SK-N-SH treated with all-trans-retinoic acid at 6 μM for 48 hours (cell line): ENCODE data around the gene TCEA2.
A peak's percentile ranks its signal among the peaks of the same experiment; 100 is the strongest.

ENCODE experiments used
- ATAC-seq: fragments of 200-7000 bp; cut with Tn5 transposase; 3 replicates; pipeline ENCODE4 v1.9.1; 2020; ENCODE audit warnings: mild to moderate bottlenecking, moderate library complexity
- ARNTL ChIP-seq: fragments of 450-650 bp; formaldehyde crosslinking; IDR thresholded peaks from 2 replicates; pipeline ENCODE4 v1.5.0; 2020; ENCODE audit warnings: low read depth, mild to moderate bottlenecking, moderate library complexity, borderline replicate concordance
- BACH2 ChIP-seq: fragments of 250-450 bp; sonication (Bioruptor Pico); IDR thresholded peaks from 2 replicates; pipeline ENCODE4 v1.9.0; 2021; ENCODE audit warnings: mild to moderate bottlenecking, borderline replicate concordance
- CSDC2 ChIP-seq: fragments of 250-450 bp; sonication (Bioruptor Pico); IDR thresholded peaks from 2 replicates; pipeline ENCODE4 v1.5.0; 2020; ENCODE audit warnings: mild to moderate bottlenecking, moderate library complexity
- ESRRG ChIP-seq: fragments of 250-450 bp; sonication (Bioruptor Pico); IDR thresholded peaks from 2 replicates; pipeline ENCODE4 v1.6.1; 2021; ENCODE audit warnings: mild to moderate bottlenecking
- GLIS3 ChIP-seq: fragments of 250-450 bp; sonication (Bioruptor Pico); IDR thresholded peaks from 2 replicates; pipeline ENCODE4 v1.5.0; 2020; ENCODE audit warnings: mild to moderate bottlenecking, moderate library complexity
- ISL1 ChIP-seq: fragments of 250-450 bp; sonication (Bioruptor Pico); IDR thresholded peaks from 2 replicates; pipeline ENCODE4 v2.1.2; 2022; ENCODE audit warnings: mild to moderate bottlenecking, moderate library complexity
- OSR1 ChIP-seq: fragments of 250-450 bp; sonication (Bioruptor Pico); IDR thresholded peaks from 2 replicates; pipeline ENCODE4 v1.8.0; 2022; ENCODE audit warnings: moderate library complexity, mild to moderate bottlenecking, inconsistent platforms
- PPARA ChIP-seq: fragments of 250-450 bp; sonication (Bioruptor Pico); IDR thresholded peaks from 2 replicates; pipeline ENCODE4 v1.5.0; 2020; ENCODE audit warnings: mild to moderate bottlenecking, borderline replicate concordance
- RARB ChIP-seq: fragments of 250-450 bp; sonication (Bioruptor Pico); IDR thresholded peaks from 2 replicates; pipeline ENCODE4 v1.8.0; 2021; ENCODE audit warnings: mild to moderate bottlenecking, moderate library complexity
- SNAI2 ChIP-seq: fragments of 250-450 bp; sonication (Bioruptor Pico); IDR thresholded peaks from 2 replicates; pipeline ENCODE4 v1.5.0; 2020; ENCODE audit warnings: mild to moderate bottlenecking, moderate library complexity
- TCF4 ChIP-seq: fragments of 250-450 bp; sonication (Bioruptor Pico); IDR thresholded peaks from 2 replicates; pipeline ENCODE4 v1.8.0; 2021; ENCODE audit warnings: mild to moderate bottlenecking, moderate library complexity, borderline replicate concordance
- TOX ChIP-seq: fragments of 250-450 bp; sonication (Bioruptor Pico); IDR thresholded peaks from 2 replicates; pipeline ENCODE4 v1.8.0; 2021; ENCODE audit warnings: mild to moderate bottlenecking, moderate library complexity, borderline replicate concordance
- ZC3H10 ChIP-seq: fragments of 250-450 bp; sonication (Bioruptor Pico); IDR thresholded peaks from 2 replicates; pipeline ENCODE4 v1.5.1; 2021; ENCODE audit warnings: mild to moderate bottlenecking, moderate library complexity
- ZFP3 ChIP-seq: fragments of 250-450 bp; sonication (Bioruptor Pico); IDR thresholded peaks from 2 replicates; pipeline ENCODE4 v1.5.0; 2020; ENCODE audit warnings: mild to moderate bottlenecking, moderate library complexity
- ZFP30 ChIP-seq: fragments of 450-650 bp; formaldehyde crosslinking; IDR thresholded peaks from 2 replicates; pipeline ENCODE4 v1.5.0; 2022; ENCODE audit warnings: mild to moderate bottlenecking, moderate library complexity
- ZNF565 ChIP-seq: fragments of 450-650 bp; formaldehyde crosslinking; conservative IDR thresholded peaks from 2 replicates; pipeline ENCODE4 v1.5.0; 2020; ENCODE audit warnings: low read depth, mild to moderate bottlenecking, moderate library complexity
- ZNF70 ChIP-seq: fragments of 450-650 bp; formaldehyde crosslinking; IDR thresholded peaks from 2 replicates; pipeline ENCODE4 v1.5.0; 2020; ENCODE audit warnings: mild to moderate bottlenecking, moderate library complexity
- ZNF8 ChIP-seq: fragments of 450-650 bp; formaldehyde crosslinking; IDR thresholded peaks from 2 replicates; pipeline ENCODE4 v1.5.0; 2020; ENCODE audit warnings: mild to moderate bottlenecking, moderate library complexity
- TF ChIP-seq, protein P1 (sequence below): fragments of 250-450 bp; sonication (Bioruptor Pico); IDR thresholded peaks from 2 replicates; pipeline ENCODE4 v1.5.1; 2020; ENCODE audit warnings: low read depth, mild to moderate bottlenecking, moderate library complexity
- TF ChIP-seq, protein P2 (sequence below): fragments of 250-450 bp; sonication (Bioruptor Pico); IDR thresholded peaks from 2 replicates; pipeline ENCODE4 v1.8.0; 2021; ENCODE audit warnings: low read depth, mild to moderate bottlenecking, moderate library complexity, borderline replicate concordance
- TF ChIP-seq, protein P3 (sequence below): fragments of 250-450 bp; sonication (Bioruptor Pico); IDR thresholded peaks from 2 replicates; pipeline ENCODE4 v1.8.0; 2020; ENCODE audit warnings: mild to moderate bottlenecking, moderate library complexity, borderline replicate concordance
- TF ChIP-seq, protein P4 (sequence below): fragments of 250-450 bp; sonication (Bioruptor Pico); IDR thresholded peaks from 2 replicates; pipeline ENCODE4 v1.5.0; 2020; ENCODE audit warnings: mild to moderate bottlenecking, moderate library complexity
- TF ChIP-seq, protein P5 (sequence below): fragments of 250-450 bp; sonication (Bioruptor Pico); IDR thresholded peaks from 2 replicates; pipeline ENCODE4 v1.5.1; 2021; ENCODE audit warnings: mild to moderate bottlenecking, moderate library complexity

The TCEA2 gene

DNA sequence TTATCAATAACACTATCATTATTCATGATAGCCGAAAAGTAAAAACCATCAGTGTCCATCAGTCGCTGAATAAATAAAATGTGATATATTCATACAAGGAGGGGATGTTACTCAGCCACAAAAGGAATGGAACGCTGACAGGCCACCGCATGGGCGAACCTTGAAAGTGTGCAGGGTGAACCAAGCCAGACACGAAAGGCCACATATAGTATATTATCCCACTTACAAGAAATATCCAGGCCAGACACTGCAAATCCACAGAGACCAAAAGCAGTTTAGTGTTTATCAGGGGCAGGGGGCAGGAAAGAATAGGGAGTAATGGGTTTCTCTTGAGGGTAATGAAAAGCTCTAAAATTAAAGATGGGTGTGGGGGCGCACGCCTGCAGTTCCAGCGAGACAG, 19.2 kb upstream of the TCEA2 start:
- TF ChIP-seq ZNF8 = no peak
- no peak for TF ChIP-seq GLIS3 (CRISPR knock-in tag)
- TF ChIP-seq ZNF565 (CRISPR knock-in tag) = no peak
- TF ChIP-seq, protein P1, sequence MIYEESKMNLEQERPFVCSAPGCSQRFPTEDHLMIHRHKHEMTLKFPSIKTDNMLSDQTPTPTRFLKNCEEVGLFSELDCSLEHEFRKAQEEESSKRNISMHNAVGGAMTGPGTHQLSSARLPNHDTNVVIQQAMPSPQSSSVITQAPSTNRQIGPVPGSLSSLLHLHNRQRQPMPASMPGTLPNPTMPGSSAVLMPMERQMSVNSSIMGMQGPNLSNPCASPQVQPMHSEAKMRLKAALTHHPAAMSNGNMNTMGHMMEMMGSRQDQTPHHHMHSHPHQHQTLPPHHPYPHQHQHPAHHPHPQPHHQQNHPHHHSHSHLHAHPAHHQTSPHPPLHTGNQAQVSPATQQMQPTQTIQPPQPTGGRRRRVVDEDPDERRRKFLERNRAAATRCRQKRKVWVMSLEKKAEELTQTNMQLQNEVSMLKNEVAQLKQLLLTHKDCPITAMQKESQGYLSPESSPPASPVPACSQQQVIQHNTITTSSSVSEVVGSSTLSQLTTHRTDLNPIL (CRISPR knock-in tag) = no peak
- TF ChIP-seq, protein P2, sequence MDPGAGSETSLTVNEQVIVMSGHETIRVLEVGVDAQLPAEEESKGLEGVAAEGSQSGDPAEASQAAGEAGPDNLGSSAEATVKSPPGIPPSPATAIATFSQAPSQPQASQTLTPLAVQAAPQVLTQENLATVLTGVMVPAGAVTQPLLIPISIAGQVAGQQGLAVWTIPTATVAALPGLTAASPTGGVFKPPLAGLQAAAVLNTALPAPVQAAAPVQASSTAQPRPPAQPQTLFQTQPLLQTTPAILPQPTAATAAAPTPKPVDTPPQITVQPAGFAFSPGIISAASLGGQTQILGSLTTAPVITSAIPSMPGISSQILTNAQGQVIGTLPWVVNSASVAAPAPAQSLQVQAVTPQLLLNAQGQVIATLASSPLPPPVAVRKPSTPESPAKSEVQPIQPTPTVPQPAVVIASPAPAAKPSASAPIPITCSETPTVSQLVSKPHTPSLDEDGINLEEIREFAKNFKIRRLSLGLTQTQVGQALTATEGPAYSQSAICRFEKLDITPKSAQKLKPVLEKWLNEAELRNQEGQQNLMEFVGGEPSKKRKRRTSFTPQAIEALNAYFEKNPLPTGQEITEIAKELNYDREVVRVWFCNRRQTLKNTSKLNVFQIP (CRISPR knock-in tag) = no peak
- no peak for TF ChIP-seq ZFP30
- no peak for TF ChIP-seq RARB
- TF ChIP-seq ZC3H10 (CRISPR knock-in tag) = no peak
- TF ChIP-seq, protein P3, sequence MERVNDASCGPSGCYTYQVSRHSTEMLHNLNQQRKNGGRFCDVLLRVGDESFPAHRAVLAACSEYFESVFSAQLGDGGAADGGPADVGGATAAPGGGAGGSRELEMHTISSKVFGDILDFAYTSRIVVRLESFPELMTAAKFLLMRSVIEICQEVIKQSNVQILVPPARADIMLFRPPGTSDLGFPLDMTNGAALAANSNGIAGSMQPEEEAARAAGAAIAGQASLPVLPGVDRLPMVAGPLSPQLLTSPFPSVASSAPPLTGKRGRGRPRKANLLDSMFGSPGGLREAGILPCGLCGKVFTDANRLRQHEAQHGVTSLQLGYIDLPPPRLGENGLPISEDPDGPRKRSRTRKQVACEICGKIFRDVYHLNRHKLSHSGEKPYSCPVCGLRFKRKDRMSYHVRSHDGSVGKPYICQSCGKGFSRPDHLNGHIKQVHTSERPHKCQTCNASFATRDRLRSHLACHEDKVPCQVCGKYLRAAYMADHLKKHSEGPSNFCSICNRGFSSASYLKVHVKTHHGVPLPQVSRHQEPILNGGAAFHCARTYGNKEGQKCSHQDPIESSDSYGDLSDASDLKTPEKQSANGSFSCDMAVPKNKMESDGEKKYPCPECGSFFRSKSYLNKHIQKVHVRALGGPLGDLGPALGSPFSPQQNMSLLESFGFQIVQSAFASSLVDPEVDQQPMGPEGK (CRISPR knock-in tag) = no peak
- no peak for TF ChIP-seq PPARA (CRISPR knock-in tag)
- no peak for TF ChIP-seq SNAI2 (CRISPR knock-in tag)
- TF ChIP-seq, protein P4, sequence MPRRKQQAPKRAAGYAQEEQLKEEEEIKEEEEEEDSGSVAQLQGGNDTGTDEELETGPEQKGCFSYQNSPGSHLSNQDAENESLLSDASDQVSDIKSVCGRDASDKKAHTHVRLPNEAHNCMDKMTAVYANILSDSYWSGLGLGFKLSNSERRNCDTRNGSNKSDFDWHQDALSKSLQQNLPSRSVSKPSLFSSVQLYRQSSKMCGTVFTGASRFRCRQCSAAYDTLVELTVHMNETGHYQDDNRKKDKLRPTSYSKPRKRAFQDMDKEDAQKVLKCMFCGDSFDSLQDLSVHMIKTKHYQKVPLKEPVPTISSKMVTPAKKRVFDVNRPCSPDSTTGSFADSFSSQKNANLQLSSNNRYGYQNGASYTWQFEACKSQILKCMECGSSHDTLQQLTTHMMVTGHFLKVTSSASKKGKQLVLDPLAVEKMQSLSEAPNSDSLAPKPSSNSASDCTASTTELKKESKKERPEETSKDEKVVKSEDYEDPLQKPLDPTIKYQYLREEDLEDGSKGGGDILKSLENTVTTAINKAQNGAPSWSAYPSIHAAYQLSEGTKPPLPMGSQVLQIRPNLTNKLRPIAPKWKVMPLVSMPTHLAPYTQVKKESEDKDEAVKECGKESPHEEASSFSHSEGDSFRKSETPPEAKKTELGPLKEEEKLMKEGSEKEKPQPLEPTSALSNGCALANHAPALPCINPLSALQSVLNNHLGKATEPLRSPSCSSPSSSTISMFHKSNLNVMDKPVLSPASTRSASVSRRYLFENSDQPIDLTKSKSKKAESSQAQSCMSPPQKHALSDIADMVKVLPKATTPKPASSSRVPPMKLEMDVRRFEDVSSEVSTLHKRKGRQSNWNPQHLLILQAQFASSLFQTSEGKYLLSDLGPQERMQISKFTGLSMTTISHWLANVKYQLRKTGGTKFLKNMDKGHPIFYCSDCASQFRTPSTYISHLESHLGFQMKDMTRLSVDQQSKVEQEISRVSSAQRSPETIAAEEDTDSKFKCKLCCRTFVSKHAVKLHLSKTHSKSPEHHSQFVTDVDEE = no peak
- no peak for TF ChIP-seq TCF4 (CRISPR knock-in tag)
- TF ChIP-seq TOX (CRISPR knock-in tag) = no peak
- TF ChIP-seq OSR1 (CRISPR knock-in tag) = no peak

DNA sequence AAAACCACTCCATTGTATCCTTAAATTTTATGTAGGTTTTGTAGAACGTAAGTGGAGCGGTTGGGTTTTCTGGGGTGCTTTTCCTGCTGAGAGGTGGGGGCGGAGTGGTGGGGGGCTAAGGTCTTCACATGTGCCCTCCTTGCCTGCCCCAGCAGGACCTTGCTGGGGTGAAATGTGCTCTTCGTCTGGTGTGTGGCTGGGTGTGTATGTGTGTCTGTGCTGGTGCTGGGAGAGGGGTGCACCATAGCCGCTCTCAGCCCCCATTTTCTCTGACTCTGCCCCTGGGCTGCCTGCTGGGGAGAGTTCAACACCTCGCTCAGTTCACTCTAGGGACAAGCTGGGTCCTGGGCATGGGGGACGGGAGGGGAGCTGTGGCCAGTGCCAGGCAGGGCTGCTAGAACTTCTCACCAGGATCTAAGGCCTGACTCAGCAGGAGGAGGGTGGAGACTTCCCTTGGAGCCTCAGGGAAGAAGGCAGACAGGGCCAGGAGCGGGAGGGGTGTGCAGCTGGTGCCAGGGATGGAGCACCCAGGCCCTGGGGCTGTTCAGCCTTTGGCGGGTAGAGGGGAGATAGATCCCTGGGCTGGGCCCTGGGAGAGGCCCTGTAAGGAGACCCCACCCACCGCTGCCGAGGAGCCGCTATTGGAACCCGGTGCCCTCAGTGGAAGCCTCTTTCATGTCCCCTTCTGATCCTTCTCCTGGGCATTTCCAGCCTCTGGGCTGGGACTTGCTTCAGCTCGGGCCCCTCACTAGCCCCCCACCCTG, 18.3 kb upstream of the TCEA2 start:
- ATAC-seq = peak; percentile 79
- TF ChIP-seq PPARA (CRISPR knock-in tag) = no peak

More for the DNA sequence above, 19.2 kb upstream of the TCEA2 start:
- no peak for ATAC-seq

DNA sequence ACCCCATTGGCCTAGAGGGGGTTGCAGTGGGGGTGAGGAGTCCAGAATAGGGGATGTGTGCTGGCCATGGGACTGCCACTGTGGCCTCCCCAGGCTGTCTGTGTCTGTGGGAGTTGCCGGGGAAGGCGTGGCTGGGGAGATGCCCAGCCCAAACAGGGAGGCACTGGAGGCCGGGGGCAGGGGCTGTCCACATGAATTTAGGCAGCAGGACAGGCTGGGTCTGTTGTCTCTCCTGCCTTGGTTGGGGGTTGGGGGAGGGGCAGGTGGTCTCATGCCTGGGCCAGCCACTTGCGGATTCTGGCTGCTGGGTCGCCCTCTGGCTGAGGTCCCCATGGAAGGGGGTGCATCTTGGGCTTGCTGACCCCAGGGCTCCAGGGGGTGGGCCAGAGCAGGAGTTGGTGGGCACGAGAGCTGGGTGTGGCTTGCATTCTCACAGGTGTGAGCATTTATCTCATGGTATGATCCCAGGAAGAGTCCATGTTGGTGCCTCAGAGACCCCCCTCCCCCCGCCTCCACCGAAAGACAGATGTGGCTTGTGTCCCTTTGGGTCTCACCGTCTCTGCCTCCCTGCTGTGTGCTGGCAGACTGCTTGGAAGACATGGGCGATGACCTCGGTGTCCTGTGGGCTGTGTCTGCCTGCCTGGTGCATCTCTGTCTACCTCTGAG, 17.5 kb upstream of the TCEA2 start:
- TF ChIP-seq BACH2 (CRISPR knock-in tag) = no peak
- no peak for TF ChIP-seq ISL1
- no peak for TF ChIP-seq TOX (CRISPR knock-in tag)
- no peak for TF ChIP-seq OSR1 (CRISPR knock-in tag)
- TF ChIP-seq ESRRG (CRISPR knock-in tag) = no peak
- no peak for TF ChIP-seq TCF4 (CRISPR knock-in tag)
- no peak for TF ChIP-seq RARB
- no peak for TF ChIP-seq ZNF70
- TF ChIP-seq, protein P5, sequence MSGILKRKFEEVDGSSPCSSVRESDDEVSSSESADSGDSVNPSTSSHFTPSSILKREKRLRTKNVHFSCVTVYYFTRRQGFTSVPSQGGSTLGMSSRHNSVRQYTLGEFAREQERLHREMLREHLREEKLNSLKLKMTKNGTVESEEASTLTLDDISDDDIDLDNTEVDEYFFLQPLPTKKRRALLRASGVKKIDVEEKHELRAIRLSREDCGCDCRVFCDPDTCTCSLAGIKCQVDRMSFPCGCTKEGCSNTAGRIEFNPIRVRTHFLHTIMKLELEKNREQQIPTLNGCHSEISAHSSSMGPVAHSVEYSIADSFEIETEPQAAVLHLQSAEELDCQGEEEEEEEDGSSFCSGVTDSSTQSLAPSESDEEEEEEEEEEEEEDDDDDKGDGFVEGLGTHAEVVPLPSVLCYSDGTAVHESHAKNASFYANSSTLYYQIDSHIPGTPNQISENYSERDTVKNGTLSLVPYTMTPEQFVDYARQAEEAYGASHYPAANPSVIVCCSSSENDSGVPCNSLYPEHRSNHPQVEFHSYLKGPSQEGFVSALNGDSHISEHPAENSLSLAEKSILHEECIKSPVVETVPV (CRISPR knock-in tag) = no peak
- TF ChIP-seq, protein P4 = no peak
- TF ChIP-seq ZNF565 (CRISPR knock-in tag) = no peak
- no peak for TF ChIP-seq ZFP3 (CRISPR knock-in tag)
- no peak for TF ChIP-seq CSDC2 (CRISPR knock-in tag)
- TF ChIP-seq ARNTL (CRISPR knock-in tag) = no peak
- TF ChIP-seq, protein P2 (CRISPR knock-in tag) = no peak
- no peak for ATAC-seq
